ENCODE data around the gene FOXP1.

DNA sequence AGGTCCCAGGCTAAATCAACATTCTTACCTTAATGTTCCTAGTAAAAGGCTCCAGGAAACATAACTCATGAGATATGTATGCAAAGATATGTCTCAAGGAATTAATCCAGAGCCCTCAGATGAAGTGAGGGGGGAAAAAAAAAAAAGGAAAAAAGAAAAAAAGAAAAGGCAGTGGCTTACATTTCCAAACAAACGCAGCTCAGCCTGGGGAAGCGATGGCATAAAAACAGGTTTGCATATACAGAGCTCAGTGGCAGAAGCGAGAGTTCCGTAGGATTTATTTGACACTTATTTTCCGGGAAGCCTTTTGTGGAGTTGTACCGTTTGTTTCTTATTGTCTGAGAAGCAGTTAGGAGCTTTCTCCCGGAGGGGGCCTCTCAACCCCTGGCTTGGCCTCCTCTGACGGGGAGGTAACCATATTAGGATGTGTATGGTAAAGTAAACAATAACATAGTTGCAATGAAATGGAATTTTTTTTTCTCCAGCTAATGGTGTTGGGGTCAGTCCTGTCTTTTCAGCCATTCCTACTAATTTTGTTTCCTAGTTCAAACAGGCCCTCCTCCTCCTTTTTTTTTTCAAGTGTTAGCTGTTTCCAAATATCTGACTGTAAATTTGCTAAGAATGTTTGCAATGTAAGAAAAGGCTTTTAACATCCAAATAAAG is 338.6 kb downstream of the FOXP1 start:
- TF ChIP-seq CTCF (IDR thresholded peaks at IDR 0.05) (no peak), EZH2 (IDR thresholded peaks at IDR 0.05; ENCODE audit: borderline replicate concordance, insufficient read depth, low read depth, low read length, poor library complexity, severe bottlenecking) (no peak)

All from B cell (primary cell).